Stimulated activated CD8-positive, alpha-beta memory T cell treated with anti-CD3 and anti-CD28 coated beads, Interleukin-15, amount 100 ng/mL, for 1 hour (primary cell): Measurements from ENCODE around the gene AP5B1.
A peak's percentile ranks its signal among the peaks of the same experiment; 100 is the strongest.
"Not testable (repeated sequence)": the region's sequence is repeated elsewhere in the genome, so short reads cannot be mapped to it uniquely, and the experiment has no call there.

ENCODE experiments used
- DNase-seq: peaks from one replicate; pipeline ENCODE4 v3.0.0-alpha.2; 2020; ENCODE audit warnings: low read depth

The AP5B1 gene

GRCh38 chr11:65786008-65786785, 5.4 kb upstream of the AP5B1 start:
- no peak for DNase-seq

DNA sequence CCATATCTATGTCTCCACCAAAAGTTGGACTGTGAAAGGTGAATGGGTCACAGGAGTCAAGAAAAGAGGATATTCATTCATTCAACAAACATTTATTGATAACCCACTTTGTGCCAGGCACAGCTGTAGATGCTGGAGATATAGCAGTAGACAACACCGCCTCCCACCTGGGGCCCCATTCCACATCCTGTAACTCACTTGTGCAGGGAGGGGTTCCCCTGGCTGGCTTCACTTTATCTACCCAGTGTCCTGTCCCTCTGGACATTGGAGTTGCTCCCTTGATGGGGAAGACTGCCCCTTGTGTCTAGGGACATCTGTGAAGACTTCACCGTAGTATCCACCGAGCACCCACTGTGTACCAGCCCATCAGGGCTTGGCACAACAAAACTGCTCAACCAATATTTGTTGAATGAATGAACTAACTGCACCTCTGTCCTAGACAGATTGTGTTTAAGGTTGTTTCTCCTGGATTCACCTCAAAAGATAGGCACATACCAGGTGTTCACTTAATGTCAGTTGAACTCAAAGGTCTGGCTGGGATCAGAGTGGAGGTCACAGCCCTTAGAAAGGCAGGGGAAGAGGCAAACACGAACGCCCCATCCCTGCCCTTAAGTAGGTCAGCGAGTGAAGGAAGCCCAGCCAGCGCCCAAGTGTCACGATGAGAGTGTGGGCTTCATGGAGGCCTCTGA, 4.7 kb upstream of the AP5B1 start:
- DNase-seq: no peak

- no peak for DNase-seq
Measured at GRCh38 chr11:65782816-65783228, 2.0 kb upstream of the AP5B1 start.

DNA sequence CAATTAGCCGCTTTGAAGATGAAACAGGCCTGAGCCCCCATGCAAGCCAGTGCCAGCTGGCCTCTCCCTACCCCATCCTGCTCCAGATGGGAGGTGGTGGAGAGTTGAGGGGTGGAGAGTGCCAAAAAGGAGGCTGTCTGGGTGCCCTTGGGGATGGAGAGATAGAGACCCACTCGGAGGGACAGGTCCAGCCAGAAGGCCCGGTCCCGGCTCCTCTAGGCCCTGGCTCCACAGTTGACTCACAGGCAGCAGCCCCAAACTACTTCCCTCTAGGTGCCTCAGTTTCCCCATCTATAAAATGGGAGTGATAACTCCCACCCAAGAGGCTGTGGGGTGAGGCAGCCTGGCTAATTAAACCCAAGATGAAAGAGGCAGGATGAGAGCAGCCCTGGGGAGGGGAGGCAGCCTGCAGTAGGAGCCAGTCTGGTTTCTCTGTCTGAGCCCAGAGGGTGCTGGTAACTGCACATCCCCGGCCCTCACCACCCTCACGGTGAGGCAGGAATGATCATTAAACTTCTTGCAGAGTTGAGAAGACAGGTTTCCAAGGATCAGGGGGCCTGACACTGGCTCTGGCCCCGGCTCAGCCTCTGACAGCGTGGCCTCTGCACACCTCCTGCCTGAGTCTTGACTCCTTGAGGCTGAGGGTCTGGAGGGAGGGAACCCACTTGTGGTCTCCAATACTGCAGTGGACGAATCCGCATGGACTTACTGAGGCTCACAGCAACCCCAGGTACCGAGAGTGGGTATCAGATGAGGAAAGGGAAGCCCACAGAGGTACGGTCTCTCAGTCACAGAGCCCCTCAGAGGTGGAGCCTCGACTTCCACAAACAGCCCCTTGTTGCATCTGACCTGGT, 1.4 kb upstream of the AP5B1 start:
- no peak for DNase-seq

DNA sequence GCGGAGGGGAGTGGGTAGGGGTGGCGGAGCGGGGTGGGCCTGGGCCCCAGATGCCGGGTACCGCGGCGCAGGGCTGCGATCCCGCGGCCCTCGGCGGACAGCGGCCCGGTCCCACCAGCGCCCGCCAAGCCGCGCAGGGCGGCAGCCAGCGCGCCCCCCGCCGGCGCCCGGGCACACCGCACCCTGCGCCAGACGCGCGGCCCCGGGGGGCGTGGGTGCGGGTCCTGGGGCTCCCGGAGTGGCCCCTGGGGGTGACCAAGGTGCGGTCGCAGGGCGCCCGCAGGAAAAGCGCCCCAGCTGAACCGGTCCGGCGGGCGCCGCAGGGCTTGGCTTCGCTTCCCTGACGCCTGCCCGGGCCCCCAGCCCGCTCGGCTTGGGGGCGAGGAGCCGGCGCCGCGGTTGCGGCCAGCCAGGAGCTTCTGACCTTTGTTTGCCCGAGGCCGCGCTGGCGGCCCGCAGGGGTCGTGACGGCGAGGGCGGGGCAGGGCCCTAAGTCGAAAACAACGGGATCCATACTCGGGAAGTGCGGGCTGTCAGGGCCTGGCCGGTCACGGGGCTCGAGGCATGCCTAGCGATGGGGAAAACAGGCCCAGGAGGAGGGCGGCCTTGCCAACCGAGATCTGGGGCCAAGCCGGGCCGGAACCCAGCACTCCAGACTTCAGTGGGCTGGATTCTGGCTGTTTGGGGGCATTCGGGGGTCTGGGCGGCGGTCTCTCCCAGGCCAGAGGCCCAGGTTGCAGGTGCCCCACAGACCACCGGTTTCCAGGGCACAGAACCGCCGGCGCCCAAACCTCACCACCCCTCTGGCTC, 581 bp upstream of the AP5B1 start:
- no peak for DNase-seq

- peak; percentile 47 for DNase-seq
Measured at GRCh38 chr11:65779919-65780769, 632 bp downstream of the AP5B1 start.

DNA sequence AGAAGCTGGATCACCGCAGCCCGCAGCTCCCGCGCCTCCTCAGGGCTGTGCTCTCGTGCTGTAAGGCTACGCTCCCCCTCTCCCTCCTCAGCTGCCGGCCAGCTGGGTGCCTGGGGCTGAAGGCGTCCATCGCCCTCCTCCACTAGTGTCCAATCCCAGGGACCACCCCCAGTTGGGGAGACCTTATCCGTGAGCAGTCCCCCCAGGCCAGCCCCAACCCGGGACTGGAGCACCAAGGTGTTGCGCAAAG, 1.2 kb downstream of the AP5B1 start:
- DNase-seq: no peak

DNA sequence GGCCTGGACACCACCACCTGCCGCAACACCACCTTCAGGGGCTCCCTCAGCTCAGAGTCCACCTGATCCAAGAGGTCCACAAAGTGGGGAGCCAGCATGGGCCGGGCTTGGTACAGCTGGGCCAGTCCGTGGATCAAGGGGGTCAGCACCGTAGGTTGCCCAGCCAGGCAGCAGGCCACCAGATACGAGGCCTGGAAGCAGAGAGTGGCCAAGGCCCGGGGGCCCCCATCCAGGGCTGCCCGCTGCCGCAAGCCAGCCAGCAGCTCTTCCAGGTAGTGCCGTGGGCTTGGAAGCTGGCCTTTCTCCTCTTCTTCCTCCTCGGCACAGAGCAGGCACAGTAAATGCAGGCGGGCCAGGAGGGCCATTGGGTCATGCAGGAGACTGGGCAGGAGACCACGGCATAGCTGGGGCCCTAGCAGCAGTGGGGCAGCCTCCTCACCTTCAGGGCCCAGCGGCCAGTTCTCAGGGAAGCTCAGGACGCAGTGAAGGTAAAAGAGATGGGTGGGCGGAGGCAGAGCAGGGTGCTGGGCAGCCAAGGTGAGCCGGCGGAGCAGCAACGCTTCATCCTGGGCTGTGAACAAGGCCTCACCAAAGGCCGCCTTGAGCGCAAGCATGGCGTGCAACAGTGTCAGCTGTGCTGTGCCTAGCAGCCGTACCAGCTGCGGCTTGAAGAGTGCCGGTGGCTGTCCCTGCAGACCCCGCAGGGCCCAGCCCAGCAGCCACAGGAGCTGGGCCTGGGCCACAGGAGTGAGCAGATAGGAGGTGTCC, 1.7 kb downstream of the AP5B1 start:
- DNase-seq: no peak

- no peak for DNase-seq
Measured at GRCh38 chr11:65778431-65778900, 2.3 kb downstream of the AP5B1 start.

- DNase-seq: no peak
Measured at GRCh38 chr11:65777821-65778361, 2.9 kb downstream of the AP5B1 start.

DNA sequence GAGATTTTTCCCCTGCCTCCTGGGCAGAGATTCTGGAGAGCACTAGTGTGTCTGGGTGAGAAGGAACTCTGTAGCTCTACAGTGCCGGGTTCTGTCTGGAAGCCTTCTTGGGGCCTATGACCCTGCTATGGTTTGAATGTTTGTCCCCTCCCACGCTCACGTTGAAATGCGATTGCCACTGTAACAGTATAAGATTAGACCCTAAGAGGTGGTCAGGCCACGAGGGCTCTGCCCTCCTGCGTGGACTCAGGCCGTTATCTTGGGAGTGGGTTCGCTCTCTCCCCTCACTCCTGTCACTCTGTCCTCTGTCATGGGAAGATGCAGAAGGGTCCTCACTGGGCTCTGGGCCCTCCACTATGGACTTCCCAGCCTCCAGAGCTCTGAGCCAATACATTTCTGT, 3.5 kb downstream of the AP5B1 start:
- no peak for DNase-seq

- no peak for DNase-seq
Measured at GRCh38 chr11:65776710-65777141, 4.0 kb downstream of the AP5B1 start.

DNA sequence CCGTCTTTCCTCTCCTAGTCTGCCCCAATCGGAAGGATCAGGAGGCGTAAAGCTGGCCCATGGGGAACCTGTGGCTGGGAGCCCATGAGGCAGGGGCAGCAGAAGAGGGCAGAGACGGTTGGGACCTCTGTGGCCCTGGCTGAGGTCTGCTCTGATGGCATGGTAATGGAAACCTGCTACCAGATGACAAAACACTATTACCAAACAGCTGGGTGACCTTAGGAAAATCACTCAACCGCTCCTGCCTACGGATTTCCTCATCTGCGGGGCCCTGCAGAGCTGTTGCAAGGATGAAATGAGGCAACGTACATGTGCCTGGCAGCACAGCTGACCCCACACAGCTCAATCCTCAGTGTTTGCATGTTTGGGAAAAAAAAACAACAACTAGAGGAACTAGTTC, 4.6 kb downstream of the AP5B1 start:
- no peak for DNase-seq

DNA sequence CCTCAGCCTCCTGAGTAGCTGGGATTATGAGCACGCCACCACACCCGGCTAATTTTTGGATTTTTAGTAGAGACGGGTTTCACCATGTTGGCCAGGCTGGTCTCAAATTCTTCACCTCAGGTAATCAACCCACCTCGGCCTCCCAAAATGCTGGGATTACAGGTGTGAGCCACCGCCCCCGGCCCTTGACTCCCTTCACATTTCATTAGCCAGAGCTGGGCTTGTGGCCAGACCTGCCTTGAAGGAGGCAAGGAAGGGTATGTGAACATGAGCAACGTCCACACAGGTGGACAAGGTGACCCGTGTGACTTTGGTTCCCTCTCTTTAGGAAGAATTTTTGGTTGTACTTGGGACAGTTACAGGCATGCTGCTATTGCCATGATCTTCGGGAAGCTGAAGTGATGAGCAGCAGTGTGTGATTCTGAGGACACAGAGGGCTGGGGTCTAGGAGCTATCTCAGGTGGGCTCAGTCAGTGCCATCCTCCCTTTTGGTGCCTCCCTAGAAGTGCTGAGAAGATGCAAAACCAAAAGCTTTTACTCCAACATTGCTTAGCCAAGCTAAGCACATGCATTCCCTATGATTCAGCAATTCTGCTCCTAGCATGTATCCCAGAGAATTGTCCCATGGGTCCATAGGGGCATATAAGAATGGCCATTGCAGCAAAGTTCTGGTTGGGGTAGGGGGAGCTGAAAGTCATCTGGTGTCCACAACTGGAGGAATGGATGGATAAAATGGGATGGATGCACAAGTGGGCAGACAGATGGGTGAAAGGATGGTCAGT, 6.1 kb downstream of the AP5B1 start:
- no peak for DNase-seq

- no peak for DNase-seq
Measured at GRCh38 chr11:65773784-65774411, 6.9 kb downstream of the AP5B1 start.

- no peak for DNase-seq
Measured at GRCh38 chr11:65771589-65772112, 9.1 kb downstream of the AP5B1 start.

GRCh38 chr11:65770951-65771567, 9.7 kb downstream of the AP5B1 start:
- no peak for DNase-seq

GRCh38 chr11:65767806-65768205, 13.0 kb downstream of the AP5B1 start:
- DNase-seq: not testable (repeated sequence)
